HFFc6 (cell line): Measurements from ENCODE around the gene CPNE9. TPM values are rescaled to one million over a fixed set of nuclear protein-coding genes. Genes with fewer than 3 reads are reported as not detected.

ENCODE experiments used
- DNase-seq: peaks from one replicate; pipeline ENCODE4 v3.0.0-alpha.2; 2018
- H3K27ac Mint-ChIP-seq: 2 replicates; pipeline ENCODE4 v1.8.0; 2020; ENCODE audit warnings: mild to moderate bottlenecking, mixed read lengths
- H3K27me3 Mint-ChIP-seq: 2 replicates; pipeline ENCODE4 v1.8.0; 2021; ENCODE audit warnings: mild to moderate bottlenecking, moderate library complexity, mixed read lengths; ENCODE audit not compliant: insufficient read depth
- H3K36me3 Mint-ChIP-seq: 2 replicates; pipeline ENCODE4 v1.8.0; 2021; ENCODE audit warnings: low read depth, mixed read lengths
- H3K4me1 Mint-ChIP-seq: 2 replicates; pipeline ENCODE4 v1.8.0; 2020; ENCODE audit warnings: low read depth, mixed read lengths
- H3K4me3 Mint-ChIP-seq: 2 replicates; pipeline ENCODE4 v1.8.0; 2020; ENCODE audit warnings: mild to moderate bottlenecking, moderate library complexity, mixed read lengths
- H3K9me3 Mint-ChIP-seq: 2 replicates; pipeline ENCODE4 v1.8.0; 2020; ENCODE audit warnings: mild to moderate bottlenecking, mixed read lengths
- CTCF ChIP-seq: fragments of 200-600 bp; sonication (generic); IDR thresholded peaks from 2 replicates; pipeline ENCODE4 v1.5.0; 2021; ENCODE audit warnings: antibody characterized with exemption, mild to moderate bottlenecking
- long read RNA-seq: library from polyadenylated mRNA; unstranded; transcript quantifications from one replicate; pipeline ENCODE4 v2.0.0, GENCODE V29; 2019
- total RNA-seq, 6 experiments: library from RNA; stranded (reverse); fragmentation: NEBNext Ultra II Directional; extraction: Animal tissue kit (Norgen Biotek cat#: 25700); gene quantifications; 2 replicates in 1 of 6; 3 replicates in 5 of 6; pipeline ENCODE4 v1.2.3, GENCODE V29; 2021

CPNE9 gene
- not detected for total RNA-seq
- long read RNA-seq: 0 reads

- no peak within 1 kb of the TSS for H3K4me3 Mint-ChIP-seq
- no peaks in the 10 kb centered on the region for H3K4me1 Mint-ChIP-seq
- no peak within 1 kb of the TSS for H3K27ac Mint-ChIP-seq
- no peak for DNase-seq
- H3K9me3 Mint-ChIP-seq: no peaks in the 10 kb centered on the region
- no peak for TF ChIP-seq CTCF
- H3K27me3 Mint-ChIP-seq: peaks cover 15% of the 10 kb centered on the region
- H3K36me3 Mint-ChIP-seq: peaks cover 5% of the 10 kb centered on the region; the same call in 1 of the 2 replicates
These were observed at the start of gene CPNE9 for GRCh38 chr3:9703736-9704346. Gene CPNE9, plus strand, starts transcription at chr3:9703833. Its CDS starts 164 bp downstream, at chr3:9703997.

GRCh38 chr3:9659849-9660248 lies 43.8 kb upstream of the CPNE9 start:
- H3K4me3 Mint-ChIP-seq: no peak overlapping the region
- H3K27me3 Mint-ChIP-seq: no peaks in the 10 kb centered on the region; the same call in 1 of the 2 replicates
- no peak overlapping the region for H3K27ac Mint-ChIP-seq
- no peak for DNase-seq
- H3K4me1 Mint-ChIP-seq: no peaks in the 10 kb centered on the region
- peaks cover 23% of the 10 kb centered on the region for H3K36me3 Mint-ChIP-seq
- TF ChIP-seq CTCF: no peak
- no peaks in the 10 kb centered on the region for H3K9me3 Mint-ChIP-seq

- H3K4me3 Mint-ChIP-seq: no peak overlapping the region
- no peak for TF ChIP-seq CTCF
- H3K27me3 Mint-ChIP-seq: no peaks in the 10 kb centered on the region; the same call in 1 of the 2 replicates
- H3K9me3 Mint-ChIP-seq: no peaks in the 10 kb centered on the region
- DNase-seq: no peak
- H3K4me1 Mint-ChIP-seq: no peaks in the 10 kb centered on the region
- peaks cover 22% of the 10 kb centered on the region for H3K36me3 Mint-ChIP-seq
- H3K27ac Mint-ChIP-seq: no peak overlapping the region
These were observed 42.7 kb upstream of the CPNE9 start for GRCh38 chr3:9660972-9661371.

- no peak overlapping the region for H3K27ac Mint-ChIP-seq
- no peak overlapping the region for H3K4me3 Mint-ChIP-seq
- H3K27me3 Mint-ChIP-seq: no peaks in the 10 kb centered on the region
- H3K9me3 Mint-ChIP-seq: no peaks in the 10 kb centered on the region
- DNase-seq: no peak
- peaks cover 3% of the 10 kb centered on the region for H3K4me1 Mint-ChIP-seq
- no peak for TF ChIP-seq CTCF
- peaks cover 22% of the 10 kb centered on the region for H3K36me3 Mint-ChIP-seq
These were observed 39.4 kb upstream of the CPNE9 start for GRCh38 chr3:9664119-9664751.

- Mint-ChIP-seq H3K4me3 (no peak overlapping the region), H3K36me3 (peaks cover 26% of the 10 kb centered on the region), H3K4me1 (peaks cover 18% of the 10 kb centered on the region), H3K27me3 (no peaks in the 10 kb centered on the region), H3K9me3 (no peaks in the 10 kb centered on the region), H3K27ac (no peak overlapping the region)
- DNase-seq: no peak
- no peak for TF ChIP-seq CTCF
These were observed 36.8 kb upstream of the CPNE9 start for GRCh38 chr3:9666704-9667445.
